CD4-positive, alpha-beta T cell treated with Interferon gamma for 1 hour (primary cell): Measurements from ENCODE around the gene GPER1.
"Not testable (repeated sequence)": the region's sequence is repeated elsewhere in the genome, so short reads cannot be mapped to it uniquely, and the experiment has no call there.

Experiments used
- DNase-seq: peaks from one replicate; pipeline ENCODE4 v3.0.0-alpha.2; 2020

The GPER1 gene

GRCh38 chr7:1104516-1105179, 16.7 kb downstream of the GPER1 start:
- DNase-seq, result no peak

GRCh38 chr7:1105189-1105588, 17.3 kb downstream of the GPER1 start:
- DNase-seq, result no peak

- no peak for DNase-seq
These were observed 18.3 kb downstream of the GPER1 start for GRCh38 chr7:1106063-1106792.

- DNase-seq, result no peak
These were observed 19.0 kb downstream of the GPER1 start for GRCh38 chr7:1106793-1107421.

- no peak for DNase-seq
These were observed 20.5 kb downstream of the GPER1 start for GRCh38 chr7:1108264-1108920.

GRCh38 chr7:1109581-1110310, 21.8 kb downstream of the GPER1 start:
- no peak for DNase-seq

GRCh38 chr7:1110358-1110757, 22.4 kb downstream of the GPER1 start:
- no peak for DNase-seq

GRCh38 chr7:1111156-1111555, 23.2 kb downstream of the GPER1 start:
- DNase-seq, result no peak

GRCh38 chr7:1112109-1112508, 24.2 kb downstream of the GPER1 start:
- no peak for DNase-seq

- DNase-seq, result no peak
These were observed 25.0 kb downstream of the GPER1 start for GRCh38 chr7:1112625-1113547.

- DNase-seq, result no peak
These were observed 25.6 kb downstream of the GPER1 start for GRCh38 chr7:1113548-1113885.

GRCh38 chr7:1114088-1114487, 26.2 kb downstream of the GPER1 start:
- DNase-seq, result no peak

GRCh38 chr7:1114505-1114904, 26.6 kb downstream of the GPER1 start:
- no peak for DNase-seq

GRCh38 chr7:1115171-1116045, 27.5 kb downstream of the GPER1 start:
- DNase-seq, result not testable (repeated sequence)

GRCh38 chr7:1116383-1117008, 28.6 kb downstream of the GPER1 start:
- DNase-seq, result not testable (repeated sequence)

GRCh38 chr7:1117321-1117928, 29.5 kb downstream of the GPER1 start:
- DNase-seq, result no peak

- DNase-seq, result no peak
These were observed 31.3 kb downstream of the GPER1 start for GRCh38 chr7:1119201-1119600.

- no peak for DNase-seq
These were observed 32.9 kb downstream of the GPER1 start for GRCh38 chr7:1120791-1121190.

- no peak for DNase-seq
These were observed 33.6 kb downstream of the GPER1 start for GRCh38 chr7:1121476-1121875.
